OCI-LY1 (cell line): ENCODE results near the gene PNMT.

Experiments
- EZH2 ChIP-seq: fragments of 200-600 bp; sonication (generic), shearing (Covaris generic); IDR thresholded peaks from 2 replicates; pipeline ENCODE4 v1.8.0; 2017; ENCODE audit warnings: borderline replicate concordance, mixed run types, mild to moderate bottlenecking, antibody characterized with exemption, low read length, moderate library complexity, mixed read lengths
- TF ChIP-seq, protein P1 (sequence below): fragments of 200-600 bp; sonication (generic), shearing (Covaris generic); IDR thresholded peaks from 2 replicates; pipeline ENCODE4 v1.5.1; 2017; ENCODE audit warnings: mild to moderate bottlenecking, antibody characterized with exemption, low read length, moderate library complexity, mixed read lengths

DNA sequence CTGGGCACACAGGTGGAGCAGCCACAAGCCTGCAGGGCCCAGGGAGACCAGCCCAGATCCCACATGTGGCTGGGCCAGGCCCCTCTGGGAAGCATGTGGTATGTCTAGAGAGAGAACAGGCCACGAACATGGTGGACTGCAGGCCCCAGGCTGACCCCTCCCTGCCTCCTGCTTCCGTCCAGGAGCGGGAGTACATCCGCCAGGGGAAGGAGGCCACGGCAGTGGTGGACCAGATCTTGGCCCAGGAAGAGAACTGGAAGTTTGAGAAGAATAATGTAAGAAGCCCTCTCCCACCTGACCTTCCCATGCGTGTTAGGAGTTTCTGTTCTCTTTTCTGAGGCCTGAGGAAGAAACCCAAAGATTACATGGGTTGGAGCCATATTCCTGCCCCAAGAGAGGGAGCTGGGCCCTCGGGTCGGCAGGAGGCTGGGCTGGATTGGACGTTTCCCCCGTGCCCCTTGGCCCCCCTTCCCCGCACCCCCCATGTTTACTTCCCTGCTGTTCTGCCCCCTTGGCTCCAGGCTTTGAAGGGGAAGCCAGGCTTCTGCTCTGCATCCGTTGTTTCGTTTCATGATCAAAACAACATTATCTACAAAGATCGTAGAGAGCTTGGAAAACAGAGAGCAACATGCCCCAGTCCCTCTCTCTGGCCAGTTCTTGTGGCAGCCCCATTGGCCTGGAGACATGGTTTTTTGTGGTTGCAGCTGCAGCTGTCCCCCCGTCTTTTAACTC, 8.8 kb upstream of the PNMT start:
- TF ChIP-seq, protein P1, sequence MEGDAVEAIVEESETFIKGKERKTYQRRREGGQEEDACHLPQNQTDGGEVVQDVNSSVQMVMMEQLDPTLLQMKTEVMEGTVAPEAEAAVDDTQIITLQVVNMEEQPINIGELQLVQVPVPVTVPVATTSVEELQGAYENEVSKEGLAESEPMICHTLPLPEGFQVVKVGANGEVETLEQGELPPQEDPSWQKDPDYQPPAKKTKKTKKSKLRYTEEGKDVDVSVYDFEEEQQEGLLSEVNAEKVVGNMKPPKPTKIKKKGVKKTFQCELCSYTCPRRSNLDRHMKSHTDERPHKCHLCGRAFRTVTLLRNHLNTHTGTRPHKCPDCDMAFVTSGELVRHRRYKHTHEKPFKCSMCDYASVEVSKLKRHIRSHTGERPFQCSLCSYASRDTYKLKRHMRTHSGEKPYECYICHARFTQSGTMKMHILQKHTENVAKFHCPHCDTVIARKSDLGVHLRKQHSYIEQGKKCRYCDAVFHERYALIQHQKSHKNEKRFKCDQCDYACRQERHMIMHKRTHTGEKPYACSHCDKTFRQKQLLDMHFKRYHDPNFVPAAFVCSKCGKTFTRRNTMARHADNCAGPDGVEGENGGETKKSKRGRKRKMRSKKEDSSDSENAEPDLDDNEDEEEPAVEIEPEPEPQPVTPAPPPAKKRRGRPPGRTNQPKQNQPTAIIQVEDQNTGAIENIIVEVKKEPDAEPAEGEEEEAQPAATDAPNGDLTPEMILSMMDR: no peak
- no peak for TF ChIP-seq EZH2
